GM18867 (cell line): ENCODE results near the gene KRT222.
A peak's percentile ranks its signal among the peaks of the same experiment; 100 is the strongest.

Source experiments
- ATAC-seq: cut with Tn5 transposase; IDR thresholded peaks from one replicate; pipeline ENCODE4 v1.9.1; 2021; ENCODE audit warnings: mild to moderate bottlenecking, moderate library complexity; ENCODE audit not compliant: unreplicated experiment

The KRT222 gene

GRCh38 chr17:40659911-40660310 lies 5.1 kb downstream of the KRT222 start:
- no peak for ATAC-seq

GRCh38 chr17:40658396-40658795 lies 6.6 kb downstream of the KRT222 start:
- no peak for ATAC-seq

GRCh38 chr17:40651939-40652338 lies 13.0 kb downstream of the KRT222 start:
- ATAC-seq, result no peak

- peak; percentile 9 for ATAC-seq
Observed at GRCh38 chr17:40648384-40648968, 16.5 kb downstream of the KRT222 start.

GRCh38 chr17:40647624-40648383 lies 17.2 kb downstream of the KRT222 start, which contains the start of gene SMARCE1:
Gene SMARCE1 (minus strand): TSS chr17:40647818. CDS start chr17:40645802, 2,016 bp downstream.
- ATAC-seq, result peak; percentile 60

- peak; percentile 41 for ATAC-seq
Observed at GRCh38 chr17:40646791-40647623, 18.0 kb downstream of the KRT222 start.

GRCh38 chr17:40645943-40646342 lies 19.0 kb downstream of the KRT222 start:
- no peak for ATAC-seq

- no peak for ATAC-seq
Observed at GRCh38 chr17:40645291-40645690, 19.7 kb downstream of the KRT222 start.

GRCh38 chr17:40637931-40638330 lies 27.0 kb downstream of the KRT222 start:
- no peak for ATAC-seq

GRCh38 chr17:40633871-40634270 lies 31.1 kb downstream of the KRT222 start:
- no peak for ATAC-seq

GRCh38 chr17:40632216-40632615 lies 32.8 kb downstream of the KRT222 start:
- no peak for ATAC-seq

GRCh38 chr17:40629842-40630241 lies 35.1 kb downstream of the KRT222 start:
- no peak for ATAC-seq

- no peak for ATAC-seq
Observed at GRCh38 chr17:40625311-40625710, 39.7 kb downstream of the KRT222 start.

- ATAC-seq, result no peak
Observed at GRCh38 chr17:40623419-40624210, 41.4 kb downstream of the KRT222 start.

GRCh38 chr17:40622509-40622928 lies 42.5 kb downstream of the KRT222 start:
- no peak for ATAC-seq

- ATAC-seq, result no peak
Observed at GRCh38 chr17:40621578-40621977, 43.4 kb downstream of the KRT222 start.

- no peak for ATAC-seq
Observed at GRCh38 chr17:40621019-40621418, 44.0 kb downstream of the KRT222 start.

- no peak for ATAC-seq
Observed at GRCh38 chr17:40618754-40619625, 46.0 kb downstream of the KRT222 start.

- no peak for ATAC-seq
Observed at GRCh38 chr17:40617678-40618240, 47.2 kb downstream of the KRT222 start.
